Activated CD4-positive, alpha-beta T cell treated with anti-CD3 and anti-CD28 coated beads, Interleukin-2, amount 10 ng/mL, durations not matched to agents 24 days and 14 days (primary cell): ENCODE results near the gene ANKRD37. TPM values are rescaled to one million over a fixed set of nuclear protein-coding genes. Genes with fewer than 3 reads are reported as not detected.
"Not testable (repeated sequence)": the region's sequence is repeated elsewhere in the genome, so short reads cannot be mapped to it uniquely, and the experiment has no call there.

ENCODE experiments used
- DNase-seq: peaks from one replicate; pipeline ENCODE4 v3.0.0; 2022
- H3K27ac Mint-ChIP-seq: one replicate; pipeline ENCODE4 v1.8.0; 2022; ENCODE audit warnings: mild to moderate bottlenecking, mixed read lengths
- H3K27me3 Mint-ChIP-seq: one replicate; pipeline ENCODE4 v1.8.0; 2022; ENCODE audit warnings: mixed read lengths
- H3K36me3 Mint-ChIP-seq: one replicate; pipeline ENCODE4 v1.8.0; 2022; ENCODE audit warnings: low read depth, mild to moderate bottlenecking, mixed read lengths
- H3K4me1 Mint-ChIP-seq: one replicate; pipeline ENCODE4 v1.8.0; 2021; ENCODE audit warnings: mixed read lengths
- H3K4me3 Mint-ChIP-seq: one replicate; pipeline ENCODE4 v1.8.0; 2022; ENCODE audit warnings: mild to moderate bottlenecking, moderate library complexity, mixed read lengths
- H3K9me3 Mint-ChIP-seq: one replicate; pipeline ENCODE4 v1.8.0; 2021; ENCODE audit warnings: mixed read lengths
- intact Hi-C: fragments of 100-400 bp; cut with micrococcal nuclease; formaldehyde crosslinking; loops from one replicate; pipeline ENCODE4 v1.15.1; 2023
- total RNA-seq: library from RNA; stranded (reverse); gene quantifications from 2 replicates; pipeline ENCODE4 v1.2.3, GENCODE V29; 2022

The ANKRD37 gene
- 16.3 and 17.2 TPM in 2 replicates for total RNA-seq

GRCh38 chr4:185396724-185397385, at the start of gene ANKRD37:
ANKRD37 (plus strand) TSS chr4:185396841; CDS start chr4:185396924, 83 bp downstream.
- H3K4me1 Mint-ChIP-seq: peaks cover 50% of the 10 kb centered on the region
- no peak for DNase-seq
- H3K27ac Mint-ChIP-seq: peak within 1 kb of the TSS; percentile 96
- intact Hi-C loops: loop anchor here (1.0 to 10.0 kb wide), 8 partner anchors 28 to 1162 kb away; partner anchors contain the start of genes ACSL1, CCDC110, SLC25A4 and SNX25
- peak within 1 kb of the TSS; percentile 87 for H3K4me3 Mint-ChIP-seq
- no peaks in the 10 kb centered on the region for H3K27me3 Mint-ChIP-seq
- H3K9me3 Mint-ChIP-seq: no peaks in the 10 kb centered on the region
- H3K36me3 Mint-ChIP-seq: peaks cover 37% of the 10 kb centered on the region

- intact Hi-C loops: no loop called here
- DNase-seq: no peak
- peaks cover 46% of the 10 kb centered on the region for H3K36me3 Mint-ChIP-seq
- peaks cover 32% of the 10 kb centered on the region for H3K4me1 Mint-ChIP-seq
- no peak overlapping the region for H3K27ac Mint-ChIP-seq
- no peaks in the 10 kb centered on the region for H3K27me3 Mint-ChIP-seq
- H3K9me3 Mint-ChIP-seq: no peaks in the 10 kb centered on the region
- no peak overlapping the region for H3K4me3 Mint-ChIP-seq
Observed at GRCh38 chr4:185346975-185347601, 49.6 kb upstream of the ANKRD37 start.

DNA sequence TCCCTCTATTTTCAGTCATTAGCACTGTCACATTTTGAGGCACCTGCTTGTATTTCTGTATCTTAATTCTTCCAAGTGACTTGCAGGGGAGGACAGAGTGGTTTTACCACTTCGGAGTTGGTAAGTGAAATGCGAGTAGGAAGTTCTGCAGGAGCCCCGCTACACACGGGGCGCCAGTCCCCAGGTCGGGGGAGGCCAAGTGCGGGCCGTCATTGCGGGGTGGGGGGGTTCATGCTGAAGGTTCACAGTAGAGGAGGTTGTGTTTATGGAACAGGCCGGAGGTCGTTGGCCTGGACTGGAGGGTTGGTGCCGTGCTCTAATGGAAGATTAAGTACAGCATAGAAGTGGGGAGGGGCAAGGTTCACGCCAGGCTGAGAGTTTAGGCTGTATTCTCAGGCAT, 45.0 kb upstream of the ANKRD37 start:
- no peaks in the 10 kb centered on the region for H3K27me3 Mint-ChIP-seq
- no peaks in the 10 kb centered on the region for H3K9me3 Mint-ChIP-seq
- intact Hi-C loops: no loop called here
- H3K4me3 Mint-ChIP-seq: no peak overlapping the region
- H3K36me3 Mint-ChIP-seq: peaks cover 42% of the 10 kb centered on the region
- no peak overlapping the region for H3K27ac Mint-ChIP-seq
- DNase-seq: no peak
- peaks cover 5% of the 10 kb centered on the region for H3K4me1 Mint-ChIP-seq

- Mint-ChIP-seq H3K27me3 (no peaks in the 10 kb centered on the region), H3K36me3 (peaks cover 37% of the 10 kb centered on the region), H3K4me3 (no peak overlapping the region), H3K27ac (no peak overlapping the region), H3K9me3 (no peaks in the 10 kb centered on the region), H3K4me1 (peaks cover 6% of the 10 kb centered on the region)
- DNase-seq: no peak
- intact Hi-C loops: no loop called here
Observed at GRCh38 chr4:185352202-185352601, 44.4 kb upstream of the ANKRD37 start.

DNA sequence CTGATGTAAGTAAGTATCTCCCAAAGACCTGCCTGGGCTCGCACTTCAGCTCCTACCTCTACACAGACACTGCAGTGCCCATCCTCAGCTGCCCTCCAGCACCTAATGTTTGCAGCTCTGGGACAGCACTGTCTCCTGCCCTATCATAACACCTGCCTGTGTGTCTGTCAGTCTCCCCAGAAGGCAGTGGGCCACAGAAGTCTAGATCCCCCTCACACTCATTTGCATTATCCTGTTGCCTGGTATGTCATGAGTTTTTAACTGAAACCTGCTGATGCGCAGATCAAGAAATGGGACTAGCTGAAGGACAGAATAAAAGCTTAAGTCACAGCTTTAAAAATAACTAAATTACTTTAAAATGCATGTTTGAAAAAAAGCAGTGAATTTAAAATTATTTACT, 43.9 kb upstream of the ANKRD37 start:
- Mint-ChIP-seq H3K4me3 (no peak overlapping the region), H3K36me3 (peaks cover 36% of the 10 kb centered on the region), H3K27me3 (no peaks in the 10 kb centered on the region), H3K9me3 (no peaks in the 10 kb centered on the region), H3K4me1 (peaks cover 10% of the 10 kb centered on the region), H3K27ac (no peak overlapping the region)
- intact Hi-C loops: no loop called here
- no peak for DNase-seq

DNA sequence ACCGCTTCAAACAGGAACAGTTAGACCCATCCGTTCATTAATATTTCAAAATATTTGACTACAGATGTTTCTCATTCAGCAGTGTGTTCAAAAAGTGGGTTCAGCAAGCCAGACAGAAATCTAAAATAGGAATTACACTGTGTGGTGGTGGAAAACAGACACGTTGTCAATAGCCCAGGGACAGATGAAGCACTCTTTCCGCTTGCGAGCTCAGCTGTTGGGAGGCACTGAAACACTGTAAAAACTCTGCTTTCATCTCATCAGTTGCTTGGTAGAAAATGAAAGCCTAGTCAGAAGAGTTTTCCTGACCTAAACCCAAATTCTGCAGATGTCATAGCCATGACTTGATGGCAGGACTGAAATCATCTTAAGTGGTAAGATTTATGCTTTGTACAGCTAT, 39.4 kb upstream of the ANKRD37 start:
- Mint-ChIP-seq H3K27me3 (no peaks in the 10 kb centered on the region), H3K4me3 (no peak overlapping the region), H3K36me3 (peaks cover 17% of the 10 kb centered on the region), H3K27ac (peak overlapping the region; percentile 22), H3K4me1 (peaks cover 7% of the 10 kb centered on the region), H3K9me3 (no peaks in the 10 kb centered on the region)
- no peak for DNase-seq
- intact Hi-C loops: no loop called here

DNA sequence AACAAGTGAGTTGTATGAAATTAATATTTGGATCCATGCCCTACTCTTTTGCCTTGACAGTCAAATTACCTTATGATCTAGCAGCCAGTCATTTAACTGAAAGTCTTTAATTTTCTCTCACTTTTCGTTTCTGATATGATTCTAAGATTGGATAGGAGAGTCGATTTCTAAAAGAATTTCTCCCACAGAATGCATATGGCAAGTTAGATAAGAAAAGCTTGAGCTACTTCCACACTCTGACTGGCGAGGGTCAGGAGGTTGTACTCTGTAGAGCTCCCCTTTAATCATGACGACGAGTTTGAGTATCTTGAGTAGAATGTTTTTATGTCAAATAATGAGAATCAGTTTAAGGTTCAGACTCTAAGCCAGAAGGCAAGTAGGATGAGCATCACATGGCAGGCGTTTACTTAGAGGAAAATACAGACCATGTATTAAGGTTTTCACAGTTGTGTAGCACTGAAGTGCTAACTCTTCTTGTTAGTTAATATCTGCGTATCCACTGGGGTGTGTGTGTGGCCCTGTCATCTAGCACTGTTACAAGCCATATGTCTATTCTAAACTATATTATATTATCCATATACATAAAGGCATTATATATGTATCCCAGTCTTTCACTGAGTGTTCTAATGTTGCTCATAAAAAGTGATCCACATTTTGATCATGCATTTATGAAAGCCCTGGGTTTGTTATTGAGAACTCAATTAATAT, 38.8 kb upstream of the ANKRD37 start:
- intact Hi-C loops: no loop called here
- H3K4me1 Mint-ChIP-seq: peaks cover 7% of the 10 kb centered on the region
- H3K36me3 Mint-ChIP-seq: peaks cover 11% of the 10 kb centered on the region
- no peak for DNase-seq
- H3K27ac Mint-ChIP-seq: peak overlapping the region; percentile 7
- H3K4me3 Mint-ChIP-seq: no peak overlapping the region
- no peaks in the 10 kb centered on the region for H3K27me3 Mint-ChIP-seq
- H3K9me3 Mint-ChIP-seq: no peaks in the 10 kb centered on the region

- Mint-ChIP-seq H3K27me3 (no peaks in the 10 kb centered on the region), H3K9me3 (no peaks in the 10 kb centered on the region), H3K4me1 (peaks cover 7% of the 10 kb centered on the region), H3K27ac (no peak overlapping the region), H3K4me3 (no peak overlapping the region), H3K36me3 (peaks cover 12% of the 10 kb centered on the region)
- intact Hi-C loops: no loop called here
- DNase-seq: no peak
Observed at GRCh38 chr4:185358514-185358913, 38.1 kb upstream of the ANKRD37 start.

DNA sequence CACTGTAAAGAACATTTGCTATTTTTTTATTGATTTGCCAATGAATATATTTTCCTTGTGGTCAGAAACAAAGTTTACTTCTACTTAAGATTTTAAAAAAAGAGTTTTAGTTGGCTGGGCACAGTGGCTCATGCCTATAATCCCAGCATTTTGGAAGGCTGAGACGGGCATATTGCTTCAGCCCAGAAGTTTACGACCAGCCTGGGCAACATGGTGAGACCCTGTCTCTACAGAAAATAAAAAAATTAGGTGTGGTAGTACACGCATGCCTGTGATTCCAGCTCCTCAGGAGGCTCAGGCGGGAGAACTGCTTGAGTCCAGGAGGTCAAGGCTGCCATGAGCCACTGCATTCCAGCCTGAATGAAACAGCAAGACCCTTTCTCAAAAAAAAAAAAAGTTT, 37.7 kb upstream of the ANKRD37 start:
- Mint-ChIP-seq H3K27ac (no peak overlapping the region), H3K27me3 (no peaks in the 10 kb centered on the region), H3K4me3 (no peak overlapping the region), H3K4me1 (peaks cover 7% of the 10 kb centered on the region), H3K36me3 (peaks cover 12% of the 10 kb centered on the region), H3K9me3 (no peaks in the 10 kb centered on the region)
- intact Hi-C loops: no loop called here
- no peak for DNase-seq

DNA sequence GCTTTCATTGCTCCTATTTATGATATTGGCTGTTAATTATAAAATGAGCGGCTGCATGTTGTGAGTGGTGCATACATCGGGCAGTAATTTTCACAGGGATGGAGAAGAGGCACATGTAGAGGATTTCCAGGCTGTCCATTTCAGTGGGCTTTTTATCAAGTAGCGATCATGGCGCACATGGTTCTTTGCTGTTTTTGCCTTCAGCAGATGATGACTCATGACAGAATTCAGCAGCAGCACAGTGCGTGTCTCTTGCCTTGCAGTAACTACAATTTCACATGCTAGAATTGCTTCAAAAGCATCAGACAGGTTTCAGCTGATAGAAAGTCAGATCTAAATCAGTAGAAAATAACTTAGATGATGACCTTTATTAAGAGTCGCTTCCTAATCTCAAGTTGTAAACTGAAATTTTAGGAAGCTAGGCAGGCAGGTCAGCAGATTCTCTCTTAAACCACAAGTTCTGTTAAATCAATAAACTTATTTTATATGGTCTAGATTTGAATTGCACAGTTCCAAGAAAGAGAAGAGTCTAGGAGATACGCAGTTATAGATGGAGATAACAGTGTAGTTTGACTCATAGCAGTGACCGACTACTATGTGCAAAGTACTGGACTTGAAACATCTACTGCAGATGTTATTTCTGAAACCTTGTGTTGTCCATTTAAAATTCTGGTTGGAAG, 36.7 kb upstream of the ANKRD37 start:
- Mint-ChIP-seq H3K9me3 (no peaks in the 10 kb centered on the region), H3K4me3 (no peak overlapping the region), H3K27me3 (no peaks in the 10 kb centered on the region), H3K4me1 (peaks cover 7% of the 10 kb centered on the region), H3K27ac (no peak overlapping the region), H3K36me3 (peaks cover 12% of the 10 kb centered on the region)
- intact Hi-C loops: no loop called here
- no peak for DNase-seq

DNA sequence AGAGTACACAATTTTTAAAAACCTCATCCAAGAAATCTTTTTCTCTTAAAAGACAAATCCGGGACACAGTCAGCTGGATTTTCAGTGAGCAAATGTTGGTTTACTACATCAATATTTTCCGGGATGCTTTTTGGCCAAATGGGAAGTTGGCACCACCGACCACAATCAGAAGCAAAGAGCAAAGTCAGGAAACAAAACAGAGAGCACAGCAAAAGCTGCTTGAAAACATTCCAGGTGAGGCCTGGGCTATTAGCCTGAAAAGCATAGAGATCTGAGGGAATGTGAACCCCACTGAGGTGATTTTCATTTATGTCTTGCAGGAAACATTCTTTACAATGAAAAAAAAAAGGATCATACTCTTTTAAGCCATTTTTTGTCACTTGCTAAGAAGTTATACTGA, 34.8 kb upstream of the ANKRD37 start:
- no peaks in the 10 kb centered on the region for H3K9me3 Mint-ChIP-seq
- no peak overlapping the region for H3K4me3 Mint-ChIP-seq
- no peak for DNase-seq
- peaks cover 7% of the 10 kb centered on the region for H3K4me1 Mint-ChIP-seq
- peaks cover 12% of the 10 kb centered on the region for H3K36me3 Mint-ChIP-seq
- intact Hi-C loops: no loop called here
- H3K27me3 Mint-ChIP-seq: no peaks in the 10 kb centered on the region
- H3K27ac Mint-ChIP-seq: no peak overlapping the region

DNA sequence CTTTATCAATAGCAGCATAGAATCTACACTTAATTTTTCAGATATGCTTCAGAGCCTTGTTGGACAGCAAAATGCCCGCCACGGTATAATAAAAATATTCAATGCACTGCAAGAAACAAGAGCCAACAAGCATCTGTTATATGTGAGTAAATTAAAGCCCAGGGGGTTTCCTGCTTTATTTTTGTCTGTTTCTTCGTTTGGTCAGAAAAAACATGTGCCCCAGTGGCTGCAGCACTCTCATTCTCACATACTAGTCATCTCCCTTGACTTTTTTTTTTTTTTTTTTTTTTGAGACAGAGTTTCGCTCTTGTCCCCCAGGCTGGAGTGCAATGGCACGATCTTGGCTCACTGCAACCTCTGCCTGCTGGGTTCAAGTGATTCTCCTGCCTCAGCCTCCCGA, 34.1 kb upstream of the ANKRD37 start:
- DNase-seq, H3K9me3 Mint-ChIP-seq, H3K4me1 Mint-ChIP-seq, intact Hi-C loops, H3K27ac Mint-ChIP-seq, H3K27me3 Mint-ChIP-seq, H3K4me3 Mint-ChIP-seq: not testable (repeated sequence)
- peaks cover 10% of the 10 kb centered on the region for H3K36me3 Mint-ChIP-seq

GRCh38 chr4:185363251-185363650, 33.4 kb upstream of the ANKRD37 start:
- Mint-ChIP-seq H3K4me3 (no peak overlapping the region), H3K36me3 (peaks cover 9% of the 10 kb centered on the region), H3K27ac (no peak overlapping the region), H3K9me3 (no peaks in the 10 kb centered on the region), H3K27me3 (no peaks in the 10 kb centered on the region), H3K4me1 (no peaks in the 10 kb centered on the region)
- DNase-seq: no peak
- intact Hi-C loops: no loop called here

DNA sequence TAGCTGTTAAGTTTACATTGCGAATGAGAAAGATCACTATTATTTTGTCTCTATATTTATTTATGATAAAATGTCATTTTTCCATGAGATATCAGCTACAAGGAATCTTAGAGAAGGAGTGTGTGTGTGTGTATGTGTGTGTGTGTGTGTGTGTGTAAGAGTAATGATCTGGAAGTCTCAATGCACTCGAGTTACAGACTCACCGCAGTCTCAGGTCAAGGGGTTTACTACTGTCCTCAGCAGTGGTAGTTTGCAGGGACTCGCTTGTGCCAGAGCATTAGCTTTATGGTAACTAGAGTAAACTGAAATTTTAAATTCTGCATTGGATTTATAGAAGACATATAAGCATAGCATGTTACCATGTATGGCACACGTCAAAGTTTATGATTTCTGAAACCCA, 31.8 kb upstream of the ANKRD37 start:
- Mint-ChIP-seq H3K4me3 (no peak overlapping the region), H3K4me1 (no peaks in the 10 kb centered on the region), H3K27ac (no peak overlapping the region), H3K9me3 (no peaks in the 10 kb centered on the region), H3K27me3 (no peaks in the 10 kb centered on the region), H3K36me3 (peaks cover 8% of the 10 kb centered on the region)
- DNase-seq: no peak
- intact Hi-C loops: no loop called here
